Colon (tissue), 2 donors: ENCODE measurements around the gene ERGIC1.

Source experiments
- FAIRE-seq: peaks from 2 replicates; lab custom pipeline; 2012; peaks lifted over from hg19 to GRCh38; lab: Jason Lieb, UNC
- donor health status: control.
- donor health status: control.

The ERGIC1 gene

DNA sequence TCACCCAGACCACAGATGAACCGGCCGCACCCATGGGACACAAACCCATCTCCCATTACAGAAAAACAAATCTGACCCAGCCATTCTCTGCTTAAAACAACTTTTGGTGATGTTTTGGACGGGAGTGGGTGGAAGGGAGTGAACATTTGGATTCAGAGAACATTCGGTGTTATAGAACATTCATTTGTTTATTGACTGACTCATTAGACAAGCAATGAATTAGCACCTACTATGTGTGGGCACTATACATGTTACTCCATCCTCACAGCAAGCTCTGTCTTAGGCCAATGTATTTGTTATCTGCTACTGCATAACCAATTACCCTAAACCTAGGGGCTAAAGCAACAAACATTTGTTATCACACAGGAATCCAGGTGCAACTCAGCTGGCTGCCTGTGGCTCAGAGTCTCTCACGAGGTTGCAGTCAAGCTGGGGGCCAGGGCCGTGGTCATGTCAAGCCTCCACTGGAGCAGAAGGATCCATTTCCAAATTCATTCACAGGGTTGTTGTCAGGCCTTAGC lies 5.1 kb upstream of the ERGIC1 start:
- no peak for FAIRE-seq

DNA sequence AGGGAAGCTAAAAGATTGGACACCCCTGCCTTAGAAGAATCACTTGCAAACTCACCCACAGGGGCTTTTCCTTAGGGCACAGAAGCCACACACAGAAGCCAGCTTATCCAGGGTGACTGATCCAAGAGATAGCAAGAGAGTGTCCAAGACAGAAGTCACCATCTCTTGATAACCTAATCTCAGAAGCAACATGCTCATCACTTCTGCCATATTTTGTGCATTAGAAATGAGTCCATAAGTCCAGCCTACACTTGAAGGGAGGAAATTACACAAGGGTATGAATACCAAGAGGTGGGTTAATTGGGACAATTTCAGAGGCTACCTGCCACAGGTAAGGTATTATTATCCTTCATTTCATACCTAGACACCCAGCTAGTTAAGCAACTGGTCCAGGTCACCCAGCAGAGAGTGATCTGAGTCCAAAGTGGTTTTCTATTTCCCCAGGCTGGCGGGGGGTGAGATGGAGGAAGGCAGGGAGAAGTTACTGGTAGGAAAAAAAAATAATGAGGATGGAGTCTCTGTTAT lies 3.7 kb upstream of the ERGIC1 start:
- no peak for FAIRE-seq

DNA sequence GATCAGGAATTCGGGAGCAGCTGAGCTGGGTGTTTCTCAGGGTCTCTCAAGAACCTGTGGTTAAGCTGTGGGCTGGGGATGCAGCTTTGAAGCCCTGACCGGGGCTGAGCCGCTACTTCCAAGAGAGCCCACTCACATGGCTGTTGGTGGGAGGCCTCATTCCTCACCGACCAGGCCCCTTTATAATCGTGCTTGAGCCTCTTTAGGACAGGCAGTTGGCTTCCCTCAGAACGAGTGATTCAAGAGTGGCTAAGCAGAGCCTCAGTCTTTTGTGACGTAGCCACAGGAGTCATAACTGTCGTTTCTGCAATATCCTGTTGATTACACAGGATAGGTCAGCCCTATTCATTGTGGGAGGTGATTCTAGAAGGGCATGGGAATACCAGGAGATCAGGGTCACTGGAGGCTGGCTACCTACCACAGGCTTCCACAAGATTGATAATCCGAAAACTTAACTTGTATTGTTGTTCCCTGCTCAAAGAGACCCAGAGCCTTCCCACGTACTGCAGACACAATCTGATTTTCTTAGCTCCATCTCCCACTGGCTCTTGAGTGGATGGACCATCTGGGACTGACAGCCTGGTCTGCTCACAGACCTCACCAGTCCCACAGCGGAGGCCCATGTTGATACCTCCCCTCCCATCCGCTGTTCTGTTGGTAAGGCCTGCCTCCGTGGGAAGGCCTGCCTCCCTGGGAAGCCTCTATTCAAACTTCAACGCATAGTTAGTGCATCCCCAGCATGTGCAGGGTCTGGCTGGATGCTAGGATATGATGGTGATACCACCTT lies 3.0 kb upstream of the ERGIC1 start:
- no peak for FAIRE-seq

DNA sequence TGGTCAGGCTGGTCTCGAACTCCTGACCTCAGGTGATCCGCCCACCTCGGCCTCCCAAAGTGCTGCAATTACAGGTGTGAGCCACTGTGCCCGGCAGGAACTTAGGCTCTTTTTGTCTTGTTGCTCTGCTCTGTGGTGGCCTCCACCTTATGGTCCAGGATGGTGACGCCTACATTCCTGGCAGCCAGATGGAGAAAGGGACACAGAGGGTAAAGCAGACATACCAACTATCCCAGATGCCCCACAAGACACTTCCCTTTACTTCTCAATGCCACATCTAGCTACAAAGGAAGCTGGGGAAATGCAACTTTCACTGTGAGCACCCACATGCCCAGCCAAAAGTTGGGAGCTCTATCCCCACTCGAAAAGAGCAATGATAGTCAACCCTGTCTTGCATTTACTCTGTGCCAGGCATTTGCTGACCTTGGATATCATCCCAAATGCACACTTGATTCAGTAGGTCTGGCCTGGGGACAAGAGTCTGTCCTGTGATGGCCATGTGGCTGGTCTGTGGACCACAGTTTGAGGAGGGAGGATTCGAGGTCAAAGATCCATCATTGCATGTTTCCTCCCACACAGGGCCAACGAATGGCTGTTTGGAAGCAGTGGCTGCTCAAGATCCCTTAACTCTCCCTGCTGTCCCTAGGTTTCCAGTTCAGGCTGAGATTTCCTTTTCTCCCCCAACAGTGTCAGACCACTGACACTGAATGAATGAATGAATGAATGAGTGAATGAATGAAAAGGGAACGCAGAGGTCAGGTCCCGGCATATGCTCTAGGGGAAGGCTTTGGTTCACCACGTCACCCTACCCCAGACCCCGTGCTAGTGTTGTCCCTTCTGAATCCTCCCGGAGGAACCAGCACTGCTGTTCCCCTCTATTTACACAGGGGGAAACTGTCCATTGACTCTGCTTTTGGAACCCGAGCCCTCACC lies 1.4 kb upstream of the ERGIC1 start:
- FAIRE-seq = no peak

DNA sequence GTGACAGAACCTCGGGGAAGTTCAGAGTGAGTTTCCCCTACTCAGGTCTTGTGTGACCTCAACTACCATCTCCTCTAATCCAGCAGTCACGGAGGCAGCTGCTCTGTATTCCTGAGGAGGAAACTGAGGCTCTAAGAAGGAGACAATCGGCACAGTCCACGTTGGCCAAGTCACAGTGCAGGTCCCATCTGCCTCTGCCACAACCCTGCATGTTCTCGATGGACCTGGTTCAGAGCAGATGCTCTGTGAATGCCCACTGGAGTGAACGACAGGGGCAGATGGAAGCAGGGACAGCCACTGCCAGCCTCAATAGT lies 722 bp upstream of the ERGIC1 start:
- FAIRE-seq = no peak

DNA sequence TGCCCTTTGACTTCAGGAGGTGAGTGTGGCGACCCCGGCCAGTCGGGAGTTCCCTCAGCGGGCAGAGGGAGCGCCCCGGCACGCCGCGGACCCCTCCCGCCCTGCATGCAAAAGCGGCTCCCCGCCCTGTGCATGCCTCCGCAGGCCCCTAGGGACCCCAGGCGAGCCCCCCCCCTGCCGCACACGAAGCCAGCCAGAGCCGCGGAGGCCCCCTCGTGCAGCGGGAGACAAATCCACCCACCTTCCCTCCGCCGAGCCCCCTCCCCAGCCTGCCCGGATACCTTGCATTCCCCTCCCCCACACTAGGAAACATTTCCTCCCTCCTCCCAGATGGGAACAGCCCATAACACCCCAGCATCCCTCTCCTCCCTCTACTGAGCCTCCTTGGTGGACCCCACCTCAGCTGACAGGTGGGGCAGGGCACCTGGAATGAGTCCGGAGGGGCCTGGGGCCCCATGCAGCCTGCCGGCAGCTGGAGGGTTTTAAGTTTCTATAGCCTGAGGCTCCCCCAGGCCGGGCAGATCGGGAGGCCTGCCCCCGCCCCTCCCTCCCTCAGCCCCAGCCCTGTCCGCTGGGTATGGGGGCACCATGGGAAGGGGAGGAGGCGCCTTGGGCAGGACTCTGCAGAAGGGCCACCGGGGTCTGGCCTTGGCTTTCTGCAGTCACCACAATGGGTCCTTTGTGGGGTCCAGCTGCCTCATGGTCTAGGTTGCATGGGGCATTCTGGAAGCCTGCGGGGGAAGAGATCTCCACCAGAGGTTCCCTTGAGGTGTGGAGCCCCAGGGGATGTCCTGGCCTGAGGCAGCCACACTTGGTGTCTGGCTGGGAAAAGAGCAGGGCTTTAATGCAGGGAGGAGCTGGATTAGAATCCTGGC lies 601 bp downstream of the ERGIC1 start:
- no peak for FAIRE-seq

DNA sequence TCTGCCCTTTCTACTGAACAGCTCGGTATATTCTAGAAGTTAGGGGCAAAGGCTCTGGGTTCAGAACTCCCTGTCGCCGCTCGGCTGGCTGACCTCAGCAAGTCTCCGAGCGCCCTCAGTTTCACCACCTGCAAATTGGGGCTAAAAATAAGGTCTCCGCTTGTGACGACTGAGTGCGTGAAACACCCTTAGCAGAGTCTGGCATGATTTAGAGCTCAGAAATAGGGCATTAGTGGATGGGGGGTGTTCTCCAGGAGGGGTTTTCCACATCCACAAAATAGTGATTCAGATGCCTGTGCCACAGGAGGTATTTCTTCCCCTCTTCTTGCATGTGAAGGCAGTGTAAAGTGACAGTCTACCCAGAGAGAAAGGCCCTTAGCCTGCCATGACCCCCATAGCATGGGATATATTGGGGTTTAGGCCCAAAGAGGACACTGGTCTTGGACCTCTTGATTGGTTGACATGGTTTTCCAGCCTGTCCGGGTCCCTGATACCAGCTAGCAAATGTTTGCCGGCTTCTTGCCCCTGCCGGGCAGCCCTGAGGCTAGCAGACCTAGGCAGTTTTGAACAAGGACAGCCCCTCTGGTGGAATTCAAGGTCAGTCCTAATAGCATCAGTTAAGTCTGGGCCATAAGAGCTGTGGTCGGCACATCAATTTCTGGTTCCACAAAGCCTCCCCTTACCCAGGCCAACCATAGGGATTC lies 1.4 kb downstream of the ERGIC1 start:
- no peak for FAIRE-seq

DNA sequence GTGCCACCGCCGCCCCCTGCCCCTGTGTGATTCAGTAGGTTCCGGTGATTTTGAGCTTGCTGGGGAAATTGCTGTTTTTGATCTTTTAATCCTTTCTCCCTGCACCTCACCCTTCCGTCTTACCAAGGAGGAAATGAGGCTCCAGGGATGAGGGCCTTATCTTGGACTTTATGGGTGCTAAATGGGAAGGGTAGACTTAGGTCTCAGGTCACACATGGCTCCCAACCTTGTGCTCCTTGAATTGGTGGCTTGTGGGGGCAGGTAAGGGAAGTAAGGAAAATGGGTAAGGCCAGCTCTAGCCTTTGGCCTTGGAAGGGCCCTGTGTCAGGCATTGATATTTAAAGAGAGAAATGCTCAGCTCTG lies 1.9 kb downstream of the ERGIC1 start:
- no peak for FAIRE-seq

DNA sequence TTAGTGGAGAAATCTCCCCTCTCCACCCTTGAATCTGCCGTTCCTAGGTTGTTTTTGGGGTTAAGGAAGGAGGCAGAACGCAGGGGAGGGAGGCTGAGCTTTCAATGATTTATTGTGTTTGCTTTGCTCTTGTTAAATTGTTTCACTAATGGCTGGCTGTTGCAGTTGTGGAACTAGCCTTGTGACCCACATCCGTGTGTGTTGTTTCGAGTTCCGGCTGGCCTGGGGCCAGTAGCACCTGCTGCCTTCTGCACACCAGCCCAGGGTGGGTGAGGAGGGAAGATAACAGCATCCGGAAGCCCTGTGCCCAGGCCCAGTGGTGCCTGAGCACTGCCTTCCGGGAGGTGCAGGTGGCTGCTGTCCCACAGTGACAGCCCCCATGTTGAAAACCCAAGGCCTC lies 3.6 kb downstream of the ERGIC1 start:
- no peak for FAIRE-seq

DNA sequence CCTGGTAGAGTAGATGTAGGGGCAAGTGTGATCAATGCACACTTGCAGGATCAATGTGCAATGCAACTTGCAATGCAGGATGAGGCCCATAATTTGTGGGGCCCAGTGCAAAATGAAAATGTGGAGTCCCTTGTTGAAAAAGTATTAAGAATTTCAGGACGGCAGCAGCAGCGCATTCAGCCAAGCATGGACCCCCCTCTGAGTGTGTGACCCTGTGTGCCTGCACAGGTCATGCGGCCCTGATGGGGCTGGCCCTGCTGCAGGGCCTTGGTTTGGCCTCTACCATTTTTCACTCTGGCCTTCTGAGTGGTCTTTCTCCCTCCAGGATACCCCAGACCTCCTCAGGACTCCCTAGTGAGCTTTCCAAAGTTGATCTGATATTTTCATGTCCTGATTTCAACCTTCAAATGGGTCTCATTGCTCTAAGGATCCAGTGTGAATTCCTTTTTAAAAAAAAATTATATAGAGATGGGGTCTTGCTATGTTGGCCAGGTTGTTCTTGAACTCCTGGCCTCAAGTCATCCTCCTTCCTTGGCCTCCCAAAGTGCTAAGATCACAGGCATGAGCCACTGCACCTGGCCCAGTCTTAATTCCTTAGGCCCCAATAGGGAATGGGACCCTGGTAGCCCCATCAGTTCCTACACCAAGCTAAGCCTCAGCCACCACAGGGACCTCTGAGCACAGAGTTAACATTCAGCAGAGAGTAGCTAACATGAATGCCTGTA lies 4.3 kb downstream of the ERGIC1 start:
- no peak for FAIRE-seq

DNA sequence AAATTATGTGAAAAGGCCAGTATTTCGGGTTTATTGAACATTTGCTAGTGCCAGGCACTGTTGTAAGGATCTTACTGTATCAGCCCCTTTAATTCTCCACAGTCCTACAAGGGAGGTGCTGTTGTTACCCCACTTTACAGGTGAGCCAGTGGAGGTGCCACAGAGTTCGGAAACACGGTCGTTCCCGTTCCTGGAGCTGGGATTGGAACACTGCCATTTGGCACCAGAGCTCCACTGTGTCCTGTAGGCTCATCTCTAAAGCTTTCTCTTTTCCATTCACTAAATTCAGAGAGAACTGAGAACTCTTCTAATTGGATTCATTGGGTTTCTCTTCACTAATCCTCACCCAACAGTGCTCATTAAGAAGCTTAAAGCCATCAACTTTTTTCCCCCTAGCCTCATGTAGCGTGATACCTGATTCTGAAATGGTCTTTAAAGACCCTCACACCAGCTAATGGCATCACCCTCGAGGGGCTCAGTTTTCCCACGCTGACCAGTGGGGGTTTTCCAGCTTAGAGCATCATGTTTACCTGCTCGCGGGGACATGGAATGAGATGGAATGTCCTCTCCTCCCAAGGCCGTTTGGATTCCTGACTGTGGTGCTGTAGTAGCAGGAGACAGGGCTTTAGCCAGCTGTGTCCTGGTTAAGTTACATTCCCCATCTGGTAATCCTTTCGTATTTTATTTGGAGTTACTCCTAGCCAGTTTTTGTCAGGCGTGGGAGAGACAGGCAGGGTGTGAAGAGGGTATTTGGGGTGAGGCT lies 5.8 kb downstream of the ERGIC1 start:
- FAIRE-seq = no peak

DNA sequence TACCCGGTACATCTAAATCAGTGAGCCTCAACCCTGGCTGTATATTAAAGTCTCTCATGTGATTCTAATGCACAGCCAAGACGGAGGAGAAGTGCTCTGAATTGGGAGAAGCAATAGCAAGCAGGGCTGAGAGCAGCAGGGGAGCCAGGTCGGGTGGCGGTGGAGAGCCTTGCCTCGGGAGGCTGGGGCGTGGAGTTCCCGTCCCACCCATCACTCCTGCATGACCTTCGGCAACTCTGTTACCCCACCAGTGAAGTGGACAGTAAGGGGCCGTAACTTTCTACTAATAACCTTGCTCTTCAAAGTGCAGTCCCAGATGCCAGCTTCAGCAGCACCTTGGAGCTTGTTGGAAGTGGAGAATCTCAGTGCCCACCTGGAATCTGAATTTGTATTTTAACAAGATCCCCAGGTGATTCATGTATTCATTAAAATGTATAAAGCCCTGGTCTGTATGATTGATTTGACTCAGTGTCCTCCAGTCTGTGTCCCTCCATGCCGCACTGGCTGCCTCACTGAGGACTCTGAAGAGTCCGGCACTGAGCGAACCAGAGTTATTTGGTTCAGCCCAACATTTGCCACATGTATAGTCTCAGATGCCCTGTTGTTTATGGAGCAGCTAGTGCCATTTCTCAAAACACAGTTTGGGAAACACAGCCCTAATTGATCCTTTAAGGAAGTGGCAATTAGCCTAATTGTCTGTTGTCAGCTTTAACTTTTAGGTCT lies 6.5 kb downstream of the ERGIC1 start:
- FAIRE-seq = no peak

DNA sequence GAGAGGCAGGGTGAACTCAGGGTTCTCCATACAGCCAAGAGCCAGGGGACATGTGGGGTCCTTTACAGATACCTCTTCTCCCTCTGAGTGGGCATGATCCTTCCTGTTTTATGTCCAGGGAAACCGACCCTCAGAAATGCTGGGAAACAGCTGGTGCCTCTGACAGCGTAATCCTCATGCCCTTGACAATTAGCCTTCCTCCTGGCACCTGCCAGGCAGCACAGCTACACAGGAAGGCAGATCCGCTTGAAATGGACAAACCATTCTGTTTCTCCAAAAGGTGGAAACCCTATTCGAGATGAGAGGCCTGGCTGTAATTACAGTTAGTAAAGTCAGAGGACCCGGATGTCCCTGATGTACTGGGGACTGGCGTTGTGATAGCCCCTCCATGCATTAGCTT lies 7.2 kb downstream of the ERGIC1 start:
- FAIRE-seq = no peak

DNA sequence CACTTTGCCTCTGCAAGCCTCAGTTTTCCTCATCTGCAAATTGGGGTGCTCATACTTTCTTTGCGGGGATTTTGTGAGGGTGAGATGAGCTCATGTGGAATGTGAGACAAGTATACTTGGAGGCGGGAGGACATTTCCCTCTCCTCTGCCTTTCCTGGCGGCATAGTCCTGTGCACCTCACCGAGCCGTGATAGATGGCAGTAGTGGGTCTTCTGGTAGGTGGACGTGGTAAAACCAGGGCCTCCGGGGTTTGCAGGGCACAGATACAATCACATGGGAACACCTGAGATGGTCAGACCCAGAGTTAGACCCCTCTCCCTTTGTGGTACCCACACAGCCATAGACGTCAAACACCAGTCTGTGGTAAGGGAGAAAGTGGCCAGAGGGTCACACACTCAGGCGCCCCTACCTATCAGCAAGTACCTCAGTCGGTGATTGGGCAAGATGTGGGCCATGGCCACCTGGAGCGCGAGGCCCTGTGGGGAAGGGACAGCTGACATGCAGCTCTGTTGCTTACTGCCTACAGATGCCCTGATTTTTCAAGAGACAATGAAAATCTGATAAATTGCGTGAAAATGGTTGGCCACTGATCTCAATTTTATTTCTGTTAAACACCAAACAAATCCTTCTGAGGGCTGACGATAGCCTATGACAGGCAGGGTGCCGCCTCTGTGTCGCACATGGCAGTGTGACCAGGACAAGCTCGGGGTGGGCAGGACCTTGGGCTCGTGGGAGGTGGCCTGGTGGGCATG lies 9.9 kb downstream of the ERGIC1 start:
- FAIRE-seq = no peak

DNA sequence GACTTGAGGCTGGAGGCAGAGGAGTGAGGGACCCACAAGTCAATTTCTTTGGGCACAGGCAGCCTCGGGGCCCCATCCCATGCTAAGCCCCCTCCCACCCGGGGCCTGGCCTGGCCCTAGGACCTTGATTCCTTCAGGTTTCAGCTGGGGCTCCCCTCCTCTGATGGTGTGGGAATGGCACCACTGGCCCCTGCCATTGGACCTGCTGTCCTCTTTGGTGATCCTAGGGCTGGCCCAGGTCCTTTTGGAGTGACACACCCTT lies 10.5 kb downstream of the ERGIC1 start:
- no peak for FAIRE-seq

DNA sequence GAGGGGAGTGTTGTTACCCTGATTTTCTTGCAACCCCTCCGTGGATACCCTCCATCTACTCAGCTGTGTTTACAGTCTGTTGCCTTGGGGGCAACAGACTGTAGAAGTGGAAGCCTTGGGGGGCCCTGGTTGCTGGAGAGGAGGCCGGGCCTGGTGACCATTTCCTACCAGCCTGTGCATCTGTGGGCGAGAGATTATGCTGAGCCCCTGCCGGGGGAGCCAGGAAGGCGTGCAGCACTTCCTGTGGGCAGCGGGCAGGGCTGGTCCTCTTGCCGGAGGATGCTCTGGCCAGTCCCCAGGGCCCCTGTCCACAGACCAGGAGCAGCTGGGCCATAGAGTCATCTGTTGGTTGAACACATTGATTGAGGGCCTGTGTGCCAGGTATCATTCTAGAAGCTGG lies 11.1 kb downstream of the ERGIC1 start:
- no peak for FAIRE-seq

DNA sequence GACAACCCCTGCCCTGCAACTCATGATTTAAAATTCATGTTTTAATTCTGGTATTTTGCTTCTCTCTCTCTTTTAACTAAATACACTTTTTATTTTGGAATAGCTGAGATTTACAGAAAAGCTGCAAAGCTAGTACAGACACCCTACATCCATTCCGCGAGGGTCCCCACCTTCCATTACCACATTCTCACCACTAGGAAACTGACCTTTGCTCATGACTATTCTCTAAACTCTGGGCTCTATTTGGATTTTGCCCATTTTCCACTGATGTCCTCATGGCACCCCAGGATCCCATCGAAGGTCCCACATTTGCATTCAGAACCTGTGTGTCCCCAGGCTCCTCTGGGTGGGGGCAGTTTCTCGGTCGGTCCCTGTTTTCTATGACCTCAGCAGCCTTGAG lies 11.5 kb downstream of the ERGIC1 start:
- no peak for FAIRE-seq

DNA sequence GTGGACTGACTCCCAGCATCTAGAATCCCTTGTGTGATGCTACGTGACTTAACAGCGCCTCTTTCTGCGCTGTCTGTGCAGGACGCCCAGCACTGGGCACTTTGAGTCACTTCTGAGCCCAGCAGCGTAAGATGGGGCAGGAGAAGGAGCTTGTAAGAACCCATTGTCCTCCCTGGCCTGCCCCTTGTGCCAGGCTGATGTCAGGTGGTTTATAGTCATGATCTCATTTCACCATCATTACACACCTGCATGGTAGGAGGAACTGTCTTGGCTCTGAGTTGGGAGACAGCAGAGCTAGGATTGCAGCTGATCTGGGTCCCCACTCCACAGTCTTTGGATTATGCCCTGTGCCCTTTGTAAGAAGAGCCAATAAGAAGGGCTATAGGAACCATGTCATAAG lies 12.2 kb downstream of the ERGIC1 start:
- FAIRE-seq = no peak

DNA sequence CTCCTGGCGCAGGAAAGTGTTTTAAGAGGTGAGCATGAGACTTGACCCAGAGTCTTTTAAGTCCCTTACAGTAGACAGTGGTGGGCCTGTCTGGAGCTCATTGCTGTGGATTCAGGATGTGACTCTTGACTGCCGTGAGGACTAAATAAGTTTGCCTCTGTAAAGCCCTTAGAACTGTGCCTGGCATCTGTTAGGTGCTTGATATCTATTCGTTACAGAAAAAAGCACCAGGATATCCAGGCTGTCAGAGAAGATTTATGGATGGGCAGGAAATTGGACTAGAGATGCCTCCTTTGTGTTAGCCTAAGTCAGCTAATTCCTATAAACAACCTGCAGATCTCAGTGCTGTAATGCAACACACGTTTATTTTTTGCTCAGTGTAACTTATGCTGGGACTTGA lies 12.6 kb downstream of the ERGIC1 start:
- no peak for FAIRE-seq
